HG03159 (cell line): ENCODE data around the gene IFNW1.

Source experiments
- ATAC-seq: cut with Tn5 transposase; IDR thresholded peaks from one replicate; pipeline ENCODE4 v1.9.1; 2021; ENCODE audit warnings: mild to moderate bottlenecking, moderate library complexity; ENCODE audit not compliant: unreplicated experiment

IFNW1 gene

GRCh38 chr9:21110708-21111576 is 30.7 kb downstream of the IFNW1 start:
- peak; percentile 88 for ATAC-seq

GRCh38 chr9:21104787-21105186 is 36.8 kb downstream of the IFNW1 start:
- no peak for ATAC-seq

DNA sequence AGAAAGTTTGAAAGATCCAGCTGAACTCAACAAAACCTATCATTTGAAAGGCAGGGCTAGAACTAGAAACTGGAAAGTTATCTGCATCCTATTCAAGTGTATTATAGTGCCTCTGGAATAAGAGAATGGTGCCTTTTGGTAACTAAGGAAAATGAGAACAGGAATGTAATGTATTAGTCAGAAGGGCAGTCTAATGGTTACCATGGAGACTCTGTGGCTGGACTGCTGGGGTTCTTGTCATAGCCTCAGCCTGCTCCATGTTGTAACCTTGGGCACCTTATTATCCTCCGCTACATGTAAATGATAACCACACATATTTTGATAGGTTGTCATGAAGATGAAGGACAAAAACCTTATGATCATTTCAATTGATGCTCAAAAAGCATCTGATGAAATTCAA is 39.3 kb downstream of the IFNW1 start:
- ATAC-seq = no peak

- no peak for ATAC-seq
These were observed 43.8 kb downstream of the IFNW1 start for GRCh38 chr9:21097817-21098216.

DNA sequence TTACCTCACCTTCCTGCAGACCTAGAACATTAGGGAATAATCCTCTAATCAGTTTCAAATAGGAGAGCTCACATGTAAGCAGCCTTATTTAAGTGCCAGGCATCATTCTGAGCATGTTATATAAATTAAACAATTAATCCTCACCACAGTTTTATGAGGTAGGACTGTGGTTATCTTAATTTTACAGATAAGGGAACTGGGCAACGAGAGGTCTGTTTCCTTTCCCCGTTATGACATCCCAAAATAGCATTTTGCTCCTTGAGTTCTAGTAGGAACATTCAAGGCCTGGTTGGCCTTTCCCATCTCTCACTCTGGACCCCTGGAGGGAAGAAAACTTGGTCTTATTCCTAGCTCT is 44.8 kb downstream of the IFNW1 start:
- no peak for ATAC-seq

DNA sequence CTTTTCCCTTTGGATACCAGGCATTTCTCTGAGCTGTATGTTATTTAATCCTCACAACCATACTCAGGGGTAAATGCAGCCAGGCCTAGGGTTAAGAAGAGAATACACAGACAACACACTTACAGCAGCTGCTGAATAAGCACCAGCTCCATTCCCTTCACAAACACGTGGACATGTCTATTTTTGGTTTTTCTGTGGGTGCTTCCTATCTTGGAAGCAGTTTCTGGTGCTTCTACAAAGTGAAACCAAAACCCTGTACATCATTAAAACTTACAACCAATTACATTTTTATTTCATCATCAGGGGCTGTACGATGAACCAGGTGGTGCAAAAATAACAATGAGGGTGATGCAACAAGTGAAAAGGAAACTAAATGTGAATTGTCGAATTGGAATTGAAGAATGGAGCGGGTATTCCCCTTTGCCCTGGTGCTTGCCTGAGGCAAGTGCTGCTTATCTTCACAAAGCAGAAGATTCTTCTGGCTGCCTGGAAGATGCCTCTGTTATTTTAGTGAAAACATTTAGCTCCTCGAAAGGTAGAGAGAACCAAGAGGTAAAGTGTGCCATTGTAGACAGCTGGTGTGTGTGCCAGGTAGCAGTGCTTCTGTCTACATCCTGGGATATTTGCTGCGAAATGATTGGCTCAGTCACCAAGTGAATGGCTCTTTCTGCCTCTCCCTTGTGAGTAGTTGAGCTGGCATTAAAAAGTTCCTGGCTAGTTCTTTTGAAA is 45.3 kb downstream of the IFNW1 start:
- ATAC-seq = peak; percentile 75

- ATAC-seq = no peak
These were observed 46.1 kb downstream of the IFNW1 start for GRCh38 chr9:21095561-21095960.
